ENCODE measurements around the gene DDR2.
"Not testable (repeated sequence)": the region's sequence is repeated elsewhere in the genome, so short reads cannot be mapped to it uniquely, and the experiment has no call there.

GRCh38 chr1:162788783-162789182 lies 156.5 kb downstream of the DDR2 start:
- not testable (repeated sequence) for TF ChIP-seq POLR2A, CTCF (IDR thresholded peaks at IDR 0.05)
